BLaER1 (cell line): ENCODE results near the gene SCUBE1.
A peak's percentile ranks its signal among the peaks of the same experiment; 100 is the strongest.

Experiments used
- H3K27ac ChIP-seq: shearing (Covaris generic); formaldehyde crosslinking; 2 replicates; pipeline ENCODE4 v1.8.1; 2022
- H3K27me3 ChIP-seq: shearing (Covaris generic); formaldehyde crosslinking; 2 replicates; pipeline ENCODE4 v1.8.1; 2022
- H3K36me3 ChIP-seq: shearing (Covaris generic); formaldehyde crosslinking; 2 replicates; pipeline ENCODE4 v1.8.1; 2022
- H3K4me1 ChIP-seq: shearing (Covaris generic); formaldehyde crosslinking; 2 replicates; pipeline ENCODE4 v1.8.1; 2022
- H3K4me2 ChIP-seq: shearing (Covaris generic); formaldehyde crosslinking; 2 replicates; pipeline ENCODE4 v1.8.1; 2022
- H3K4me3 ChIP-seq: shearing (Covaris generic); formaldehyde crosslinking; 2 replicates; pipeline ENCODE4 v1.8.1; 2022
- H3K9ac ChIP-seq: shearing (Covaris generic); formaldehyde crosslinking; 2 replicates; pipeline ENCODE4 v1.8.1; 2022
- H3K9me3 ChIP-seq: shearing (Covaris generic); formaldehyde crosslinking; 2 replicates; pipeline ENCODE4 v1.8.1; 2022
- H4K20me1 ChIP-seq: shearing (Covaris generic); formaldehyde crosslinking; 2 replicates; pipeline ENCODE4 v1.8.1; 2022
- Cebpa-rat ChIP-seq: shearing (Covaris generic); IDR thresholded peaks from 2 replicates; pipeline ENCODE4 v1.8.1; 2022

Gene SCUBE1

DNA sequence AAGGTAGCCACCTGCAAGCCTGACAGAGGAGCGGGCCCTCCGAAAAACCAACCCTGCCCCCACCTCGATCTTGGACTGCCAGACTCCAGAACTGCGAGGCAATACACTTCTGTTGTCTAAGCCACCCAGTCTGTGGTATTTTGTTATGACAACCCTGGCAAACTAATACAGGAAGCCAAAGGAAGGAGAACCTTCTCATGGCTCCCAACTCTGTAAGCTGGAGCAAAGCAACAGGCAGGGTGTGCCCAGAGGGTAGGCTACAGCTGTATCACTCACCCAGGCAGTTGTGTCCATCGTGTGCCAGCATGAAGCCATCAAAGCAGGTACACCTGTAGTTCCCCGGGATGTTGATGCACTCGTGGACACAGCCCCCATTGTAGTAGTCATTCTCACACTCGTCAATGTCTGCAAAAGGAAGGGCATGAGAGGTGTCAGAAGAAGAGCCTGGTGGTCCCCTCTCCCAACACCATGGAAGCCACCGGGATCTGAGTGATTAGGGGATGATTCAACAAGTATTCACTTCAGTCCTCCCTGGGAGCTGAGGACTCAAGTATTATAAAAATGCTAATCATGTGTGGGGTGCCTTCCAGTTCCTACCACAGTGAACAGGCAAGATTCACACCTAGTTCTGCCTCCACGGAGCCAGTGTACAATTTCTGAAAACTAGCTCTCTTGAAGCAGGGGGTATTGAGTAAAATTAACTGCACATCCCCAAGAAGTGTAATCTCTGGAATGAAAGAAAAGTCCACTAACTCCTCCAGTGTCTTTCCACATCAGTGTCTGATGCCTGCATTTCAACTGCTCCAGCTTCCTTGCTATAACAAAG lies 23.3 kb downstream of the SCUBE1 start:
- no peak for TF ChIP-seq Cebpa-rat
- H3K9ac ChIP-seq, result no peak overlapping the region
- no peaks in the 10 kb centered on the region for H3K27me3 ChIP-seq
- peaks cover 19% of the 10 kb centered on the region for H3K4me1 ChIP-seq
- H3K27ac ChIP-seq, result no peak overlapping the region
- peak overlapping the region; percentile 39 for H3K4me2 ChIP-seq
- H3K4me3 ChIP-seq, result no peak overlapping the region
- no peaks in the 10 kb centered on the region for H3K36me3 ChIP-seq
- H3K9me3 ChIP-seq, result no peaks in the 10 kb centered on the region
- H4K20me1 ChIP-seq, result no peaks in the 10 kb centered on the region

DNA sequence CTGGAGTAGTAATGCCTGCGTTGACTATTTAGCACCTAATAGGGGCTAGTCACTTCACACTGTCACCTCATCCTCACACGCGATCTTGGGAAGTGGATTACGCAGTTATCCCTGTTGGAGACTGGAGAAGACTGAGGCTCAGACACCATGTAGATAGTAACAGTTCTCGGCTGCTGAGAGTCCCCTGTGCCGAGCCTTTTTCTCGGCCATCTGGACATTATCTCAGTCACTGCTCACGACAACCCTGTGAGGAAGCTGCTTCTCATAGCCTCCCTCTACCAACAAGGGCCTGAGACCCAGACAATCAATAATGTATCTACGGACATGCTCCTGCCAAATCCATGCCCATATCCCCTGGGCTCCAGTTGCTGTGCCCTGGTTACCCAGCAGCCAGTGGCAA lies 25.9 kb downstream of the SCUBE1 start:
- Histone ChIP-seq H3K36me3 (no peaks in the 10 kb centered on the region), H3K4me1 (peaks cover 43% of the 10 kb centered on the region), H3K27ac (no peak overlapping the region), H3K9me3 (no peaks in the 10 kb centered on the region), H3K4me2 (no peak overlapping the region), H4K20me1 (no peaks in the 10 kb centered on the region), H3K9ac (no peak overlapping the region), H3K27me3 (no peaks in the 10 kb centered on the region), H3K4me3 (no peak overlapping the region)
- no peak for TF ChIP-seq Cebpa-rat

DNA sequence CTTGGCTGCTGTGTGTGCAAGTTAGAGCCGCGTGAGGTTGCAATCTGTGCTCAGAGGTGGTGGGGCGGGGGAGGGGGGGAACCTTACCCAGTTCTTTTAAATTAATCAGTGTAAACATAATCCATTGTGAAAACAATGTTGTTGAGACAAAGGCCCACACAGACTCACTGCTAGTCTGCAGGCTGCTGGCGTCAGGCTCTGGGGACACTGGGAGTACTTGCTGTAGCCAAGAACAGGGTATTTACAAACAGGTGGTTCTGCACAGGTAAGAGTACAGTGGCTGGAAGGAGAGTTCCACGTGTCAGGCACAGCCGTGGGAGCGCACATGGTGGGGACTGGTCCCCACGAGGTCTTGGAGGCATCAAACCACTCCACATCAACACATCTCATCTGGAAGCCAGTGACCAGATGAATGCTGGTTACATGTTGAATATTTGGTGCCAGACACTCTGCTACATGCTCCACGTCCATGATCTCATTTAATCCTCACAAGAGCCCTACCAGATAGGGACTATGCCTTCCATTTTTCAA lies 27.4 kb downstream of the SCUBE1 start:
- Histone ChIP-seq H3K4me1 (peaks cover 57% of the 10 kb centered on the region), H3K27me3 (no peaks in the 10 kb centered on the region)
- TF ChIP-seq Cebpa-rat, result no peak

DNA sequence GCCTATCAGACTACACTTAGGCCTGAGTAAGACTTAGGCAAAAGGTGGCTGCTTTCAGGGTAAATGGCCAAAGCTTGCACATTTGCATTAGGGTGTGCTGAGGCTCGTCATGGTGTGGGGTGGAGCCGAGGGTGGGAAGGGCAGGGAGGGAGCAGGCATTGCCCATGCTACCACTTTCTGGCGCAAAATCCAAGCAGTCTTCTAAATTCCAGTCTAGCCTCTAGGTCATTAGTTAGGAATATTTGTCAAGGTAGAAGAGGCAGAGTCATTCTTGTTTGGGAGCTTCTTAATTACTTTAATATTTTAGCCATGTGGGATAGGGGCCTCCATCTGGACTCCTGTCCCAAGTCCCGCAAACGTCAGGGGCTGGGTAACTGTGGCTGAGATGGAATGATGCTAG lies 28.6 kb downstream of the SCUBE1 start:
- Histone ChIP-seq H3K27ac (no peak overlapping the region), H3K4me2 (peak overlapping the region; percentile 77), H3K27me3 (no peaks in the 10 kb centered on the region), H3K9ac (no peak overlapping the region), H3K9me3 (no peaks in the 10 kb centered on the region), H4K20me1 (no peaks in the 10 kb centered on the region), H3K4me1 (peaks cover 65% of the 10 kb centered on the region), H3K4me3 (no peak overlapping the region), H3K36me3 (no peaks in the 10 kb centered on the region)
- TF ChIP-seq Cebpa-rat, result no peak

More for the DNA sequence above, 27.4 kb downstream of the SCUBE1 start:
- H3K9ac ChIP-seq, result no peak overlapping the region
- H3K4me3 ChIP-seq, result no peak overlapping the region
- no peak overlapping the region for H3K4me2 ChIP-seq
- no peaks in the 10 kb centered on the region for H4K20me1 ChIP-seq
- H3K36me3 ChIP-seq, result no peaks in the 10 kb centered on the region
- H3K27ac ChIP-seq, result no peak overlapping the region
- H3K9me3 ChIP-seq, result no peaks in the 10 kb centered on the region

DNA sequence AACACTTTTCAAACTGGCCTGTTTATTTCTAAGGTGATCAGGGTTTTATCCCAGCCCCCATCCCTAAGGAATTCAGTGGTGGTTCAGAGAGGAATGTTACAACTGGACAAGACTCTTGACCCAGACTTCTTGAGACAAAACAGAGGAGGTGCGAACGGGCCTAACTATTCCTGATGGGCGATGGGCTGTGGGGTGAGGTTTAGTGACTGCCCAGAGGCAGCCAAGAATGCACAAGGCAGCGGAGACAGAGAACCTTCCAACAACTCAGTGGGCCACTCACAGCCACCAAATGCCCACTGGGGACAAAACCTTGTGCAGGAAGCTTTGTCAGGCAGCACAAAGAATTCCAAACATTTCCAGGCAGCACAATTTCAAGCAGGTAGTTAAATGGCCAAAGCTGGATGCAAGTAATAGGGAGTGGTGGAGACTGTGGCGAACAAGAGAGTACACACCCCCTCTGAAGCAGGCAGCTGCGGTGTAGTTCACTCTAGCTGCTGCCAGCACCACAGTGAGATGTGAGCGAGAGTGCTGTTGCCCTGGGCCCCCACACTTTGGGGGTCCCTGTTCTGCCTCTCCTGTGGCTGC lies 29.2 kb downstream of the SCUBE1 start:
- Histone ChIP-seq H3K9me3 (no peaks in the 10 kb centered on the region), H3K4me1 (peaks cover 65% of the 10 kb centered on the region), H3K27ac (peak overlapping the region; percentile 44; the same call in 1 of the 2 replicates), H3K27me3 (no peaks in the 10 kb centered on the region), H3K36me3 (no peaks in the 10 kb centered on the region), H4K20me1 (no peaks in the 10 kb centered on the region), H3K4me2 (peak overlapping the region; percentile 77), H3K4me3 (no peak overlapping the region), H3K9ac (peak overlapping the region; percentile 11; the same call in 1 of the 2 replicates)
- TF ChIP-seq Cebpa-rat, result no peak

DNA sequence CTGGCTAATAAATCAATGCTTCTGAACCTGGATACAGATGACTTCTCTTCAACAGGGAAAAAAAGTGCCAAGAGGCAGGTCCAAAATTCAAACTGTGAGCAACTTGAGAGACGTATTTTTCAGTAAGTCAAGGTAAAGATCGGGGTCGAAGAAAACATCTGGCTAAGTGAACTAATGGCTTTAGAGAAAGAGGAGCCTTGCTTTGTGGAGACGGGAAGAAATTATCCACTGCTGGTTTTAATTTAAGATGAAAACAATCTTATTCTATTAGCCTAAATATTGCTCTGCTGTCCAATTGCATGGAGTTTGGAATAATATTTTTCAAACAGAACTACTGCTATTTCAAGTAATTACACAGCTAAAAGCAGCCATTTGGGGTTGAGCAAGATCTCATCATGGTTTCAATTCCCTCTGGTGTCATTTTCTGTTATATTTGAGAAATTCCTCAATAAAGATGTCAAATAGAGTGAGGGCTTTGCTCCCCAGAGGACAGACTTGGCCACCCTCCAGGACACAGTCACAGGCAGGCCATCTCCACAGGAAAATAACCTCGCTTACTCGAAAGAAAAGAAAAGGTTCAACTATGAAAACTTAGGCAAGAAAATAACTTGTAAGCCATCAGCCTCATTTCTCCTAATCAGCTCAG lies 29.8 kb downstream of the SCUBE1 start:
- peak overlapping the region; percentile 11; the same call in 1 of the 2 replicates for H3K9ac ChIP-seq
- no peaks in the 10 kb centered on the region for H3K27me3 ChIP-seq
- H4K20me1 ChIP-seq, result no peaks in the 10 kb centered on the region
- no peaks in the 10 kb centered on the region for H3K9me3 ChIP-seq
- H3K4me2 ChIP-seq, result peak overlapping the region; percentile 77
- H3K4me3 ChIP-seq, result no peak overlapping the region
- peak overlapping the region; percentile 44 for H3K27ac ChIP-seq
- no peaks in the 10 kb centered on the region for H3K36me3 ChIP-seq
- H3K4me1 ChIP-seq, result peaks cover 71% of the 10 kb centered on the region
- TF ChIP-seq Cebpa-rat, result peak; percentile 54; the same call in 1 of the 2 replicates

DNA sequence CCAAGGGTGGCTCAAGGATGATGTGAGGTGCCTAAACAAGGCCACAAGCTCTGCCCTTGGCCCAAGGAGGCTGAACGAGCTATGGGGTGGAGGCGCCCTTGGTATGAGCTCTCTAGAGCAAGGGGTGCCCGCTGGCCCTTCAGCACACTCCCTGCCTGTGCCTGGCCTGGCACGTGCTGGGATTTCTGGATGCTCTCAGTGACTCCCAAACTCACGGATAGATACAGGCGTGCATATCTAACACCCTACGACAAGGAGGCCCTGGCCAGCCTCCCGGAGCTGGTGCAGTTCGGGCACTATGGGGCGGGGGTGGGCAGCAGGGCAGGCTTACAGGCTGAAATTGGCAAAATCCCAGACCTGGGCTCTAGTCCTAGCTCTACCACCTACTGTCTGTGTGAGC lies 30.6 kb downstream of the SCUBE1 start:
- no peak overlapping the region for H3K9ac ChIP-seq
- peak overlapping the region; percentile 44 for H3K27ac ChIP-seq
- H4K20me1 ChIP-seq, result no peaks in the 10 kb centered on the region
- no peaks in the 10 kb centered on the region for H3K36me3 ChIP-seq
- H3K4me2 ChIP-seq, result peak overlapping the region; percentile 77
- H3K4me1 ChIP-seq, result peaks cover 79% of the 10 kb centered on the region
- no peaks in the 10 kb centered on the region for H3K9me3 ChIP-seq
- H3K27me3 ChIP-seq, result no peaks in the 10 kb centered on the region
- no peak overlapping the region for H3K4me3 ChIP-seq
- TF ChIP-seq Cebpa-rat, result no peak

DNA sequence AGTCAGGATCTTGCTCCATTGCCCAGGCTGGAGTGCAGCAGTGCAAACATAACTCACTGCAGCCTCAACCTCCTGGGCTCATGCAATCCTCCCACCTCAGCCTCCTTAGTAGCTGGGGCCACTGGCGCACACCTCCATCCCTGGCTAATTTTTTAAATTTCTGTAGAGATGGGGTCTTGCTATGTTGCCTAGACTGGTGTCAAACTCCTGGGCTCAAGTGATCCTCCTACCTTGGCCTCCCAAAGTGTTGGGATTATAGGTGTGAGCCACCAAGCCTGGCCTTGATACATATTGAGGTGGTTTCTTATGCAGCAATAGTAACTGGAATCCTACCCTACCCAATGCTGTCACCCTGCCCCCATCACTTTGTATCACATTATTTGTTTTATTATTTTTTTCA lies 32.4 kb downstream of the SCUBE1 start:
- Histone ChIP-seq H3K27ac (0 out of 2 replicates have a peak overlapping the region, but pooled peaks have one; percentile 67), H3K9me3 (no peaks in the 10 kb centered on the region), H4K20me1 (no peaks in the 10 kb centered on the region), H3K9ac (no peak overlapping the region), H3K27me3 (no peaks in the 10 kb centered on the region), H3K4me2 (peak overlapping the region; percentile 77), H3K4me3 (no peak overlapping the region), H3K4me1 (peaks cover 93% of the 10 kb centered on the region), H3K36me3 (no peaks in the 10 kb centered on the region)
- TF ChIP-seq Cebpa-rat, result no peak

DNA sequence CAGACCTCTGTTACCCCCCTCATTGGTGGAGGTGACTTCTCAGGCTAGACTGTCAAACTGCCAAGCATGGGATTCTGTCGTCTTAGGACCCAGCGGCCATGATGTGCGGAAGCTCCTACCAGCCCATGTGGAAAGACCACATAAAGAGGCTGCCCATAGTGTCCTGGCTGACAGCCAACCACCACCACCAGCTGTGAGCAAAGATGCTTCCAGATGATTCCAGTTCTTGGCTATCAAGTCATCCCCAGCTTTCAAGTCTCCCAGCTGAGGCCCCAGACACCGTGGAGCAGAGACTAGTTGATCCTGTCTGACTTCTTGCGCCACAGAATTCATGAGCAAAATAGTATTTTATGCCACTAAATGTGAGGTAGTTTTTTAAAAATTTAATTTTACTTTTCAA lies 32.9 kb downstream of the SCUBE1 start:
- TF ChIP-seq Cebpa-rat, result no peak
- H3K9me3 ChIP-seq, result no peaks in the 10 kb centered on the region
- H3K4me3 ChIP-seq, result no peak overlapping the region

More for the DNA sequence above, 32.9 kb downstream of the SCUBE1 start:
- Histone ChIP-seq H3K36me3 (no peaks in the 10 kb centered on the region), H3K27ac (peak overlapping the region; percentile 67), H3K9ac (no peak overlapping the region), H3K27me3 (no peaks in the 10 kb centered on the region), H3K4me2 (peak overlapping the region; percentile 77), H3K4me1 (peaks cover 97% of the 10 kb centered on the region), H4K20me1 (no peaks in the 10 kb centered on the region)
